Measurements from ENCODE around the gene VPREB3. TPM values are rescaled to one million over a fixed set of nuclear protein-coding genes. Genes with fewer than 3 reads are reported as not detected.

The VPREB3 gene
- total and polyA plus RNA-seq, 2 donors from 2014 or later = 1.0 to 1.3 TPM

DNA sequence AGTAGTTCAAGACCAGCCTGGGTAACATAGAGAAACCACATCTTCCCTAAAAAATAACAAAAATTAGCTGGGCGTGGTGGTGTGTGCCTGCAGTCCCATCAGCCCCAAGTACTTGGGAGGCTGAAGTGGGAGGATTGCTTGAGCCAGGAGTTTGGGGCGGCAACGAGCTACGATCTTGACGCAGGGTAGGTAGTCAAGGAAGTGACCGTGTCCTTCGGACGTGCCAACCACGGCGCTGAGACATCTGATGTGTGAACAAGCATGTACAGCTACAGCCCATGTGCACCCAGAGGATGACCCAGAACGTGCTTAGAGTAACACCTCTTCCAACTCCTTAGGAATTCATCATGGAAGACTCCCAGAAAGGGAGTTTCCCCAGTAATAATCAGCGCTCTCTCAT lies 42.0 kb downstream of the VPREB3 start:
- Histone ChIP-seq H3K4me3 (ENCODE audit: low read length in 3 of 3) (no peak overlapping the region), H3K4me1 (ENCODE audit: control insufficient read depth in 2 of 3, insufficient read depth in 2 of 3, low read depth in 1 of 3, low read length in 3 of 3) (peaks cover 0 to 4% (median 0%) of the 10 kb centered on the region in 3 donors), H3K27me3 (ENCODE audit: control insufficient read depth, insufficient read depth, low read length) (no peaks in the 10 kb centered on the region), H3K9ac (ENCODE audit: low read length in 3 of 3) (no peak overlapping the region), H3K36me3 (ENCODE audit: control insufficient read depth in 2 of 3, insufficient read depth in 3 of 3, low read length in 3 of 3) (peaks cover 4 to 46% (median 36%) of the 10 kb centered on the region in 3 donors), H3K27ac (ENCODE audit: low read depth in 2 of 2, low read length in 2 of 2) (no peak overlapping the region), H3K9me3 (ENCODE audit: control insufficient read depth in 2 of 3, insufficient read depth in 1 of 3, low read length in 3 of 3) (no peaks in the 10 kb centered on the region)
- no peak for FAIRE-seq
- intact Hi-C loops (cut with DNase I) = no loop called here
- TF ChIP-seq, protein P1, sequence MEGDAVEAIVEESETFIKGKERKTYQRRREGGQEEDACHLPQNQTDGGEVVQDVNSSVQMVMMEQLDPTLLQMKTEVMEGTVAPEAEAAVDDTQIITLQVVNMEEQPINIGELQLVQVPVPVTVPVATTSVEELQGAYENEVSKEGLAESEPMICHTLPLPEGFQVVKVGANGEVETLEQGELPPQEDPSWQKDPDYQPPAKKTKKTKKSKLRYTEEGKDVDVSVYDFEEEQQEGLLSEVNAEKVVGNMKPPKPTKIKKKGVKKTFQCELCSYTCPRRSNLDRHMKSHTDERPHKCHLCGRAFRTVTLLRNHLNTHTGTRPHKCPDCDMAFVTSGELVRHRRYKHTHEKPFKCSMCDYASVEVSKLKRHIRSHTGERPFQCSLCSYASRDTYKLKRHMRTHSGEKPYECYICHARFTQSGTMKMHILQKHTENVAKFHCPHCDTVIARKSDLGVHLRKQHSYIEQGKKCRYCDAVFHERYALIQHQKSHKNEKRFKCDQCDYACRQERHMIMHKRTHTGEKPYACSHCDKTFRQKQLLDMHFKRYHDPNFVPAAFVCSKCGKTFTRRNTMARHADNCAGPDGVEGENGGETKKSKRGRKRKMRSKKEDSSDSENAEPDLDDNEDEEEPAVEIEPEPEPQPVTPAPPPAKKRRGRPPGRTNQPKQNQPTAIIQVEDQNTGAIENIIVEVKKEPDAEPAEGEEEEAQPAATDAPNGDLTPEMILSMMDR (IDR thresholded peaks at IDR 0.05; ENCODE audit: borderline replicate concordance, extremely low read depth, insufficient read depth) = no peak
- no peak for DNase-seq

DNA sequence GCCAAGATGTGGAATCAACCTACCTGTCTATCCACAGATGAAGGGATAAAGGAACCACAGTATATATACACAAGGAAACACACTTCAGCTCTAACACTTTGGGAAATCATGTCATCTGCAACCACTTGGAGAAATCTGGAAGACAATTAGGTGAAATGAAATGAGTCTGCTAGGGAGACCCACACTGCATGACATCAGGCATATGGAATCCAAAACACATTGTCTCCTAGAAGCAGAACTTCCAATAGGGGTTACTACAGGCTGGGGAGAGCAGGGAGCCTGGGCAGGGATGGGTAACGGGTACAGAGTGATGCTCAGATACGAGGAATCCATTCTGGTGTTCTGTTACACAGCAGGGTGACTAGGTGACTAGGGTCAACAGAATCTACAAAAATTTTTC lies 45.1 kb downstream of the VPREB3 start:
- no peak overlapping the region for H3K27ac ChIP-seq (ENCODE audit: low read depth in 2 of 2, low read length in 2 of 2)
- DNase-seq = no peak
- H3K4me1 ChIP-seq (ENCODE audit: control insufficient read depth in 2 of 3, insufficient read depth in 2 of 3, low read depth in 1 of 3, low read length in 3 of 3) = peaks cover 0 to 2% (median 0%) of the 10 kb centered on the region in 3 donors
- no peaks in the 10 kb centered on the region for H3K27me3 ChIP-seq (ENCODE audit: control insufficient read depth, insufficient read depth, low read length)
- FAIRE-seq = no peak
- peaks cover 4 to 73% (median 61%) of the 10 kb centered on the region in 3 donors for H3K36me3 ChIP-seq (ENCODE audit: control insufficient read depth in 2 of 3, insufficient read depth in 3 of 3, low read length in 3 of 3)
- intact Hi-C loops (cut with DNase I) = no loop called here
- H3K4me3 ChIP-seq (ENCODE audit: low read length in 3 of 3) = no peak overlapping the region
- TF ChIP-seq, protein P1 (IDR thresholded peaks at IDR 0.05; ENCODE audit: borderline replicate concordance, extremely low read depth, insufficient read depth) = no peak
- H3K9ac ChIP-seq (ENCODE audit: low read length in 3 of 3) = no peak overlapping the region
- H3K9me3 ChIP-seq (ENCODE audit: control insufficient read depth in 2 of 3, insufficient read depth in 1 of 3, low read length in 3 of 3) = no peaks in the 10 kb centered on the region

DNA sequence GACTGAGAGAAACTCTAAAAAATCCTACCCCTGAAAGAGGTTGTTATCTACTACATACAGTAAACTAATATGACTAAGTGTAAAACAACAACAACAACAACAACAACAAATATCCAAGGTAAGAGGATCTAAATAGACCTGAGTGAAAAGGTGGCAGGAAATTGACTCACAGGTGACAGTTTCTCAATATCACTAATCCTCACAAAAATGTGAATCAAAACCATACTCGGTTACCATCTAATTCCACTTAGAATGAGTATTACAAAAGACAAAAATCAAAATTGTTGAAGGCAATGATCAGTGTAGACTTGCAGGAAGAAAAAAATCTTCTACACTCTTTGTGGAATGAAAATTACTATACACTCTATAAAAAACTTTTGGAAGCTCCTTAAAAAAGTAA lies 46.0 kb downstream of the VPREB3 start:
- Histone ChIP-seq H3K9ac (ENCODE audit: low read length in 3 of 3) (no peak overlapping the region), H3K9me3 (ENCODE audit: control insufficient read depth in 2 of 3, insufficient read depth in 1 of 3, low read length in 3 of 3) (no peaks in the 10 kb centered on the region), H3K4me3 (ENCODE audit: low read length in 3 of 3) (no peak overlapping the region), H3K27me3 (ENCODE audit: control insufficient read depth, insufficient read depth, low read length) (no peaks in the 10 kb centered on the region), H3K27ac (ENCODE audit: low read depth in 2 of 2, low read length in 2 of 2) (no peak overlapping the region), H3K36me3 (ENCODE audit: control insufficient read depth in 2 of 3, insufficient read depth in 3 of 3, low read length in 3 of 3) (peaks cover 4 to 73% (median 62%) of the 10 kb centered on the region in 3 donors), H3K4me1 (ENCODE audit: control insufficient read depth in 2 of 3, insufficient read depth in 2 of 3, low read depth in 1 of 3, low read length in 3 of 3) (peaks cover 0 to 2% (median 0%) of the 10 kb centered on the region in 3 donors)
- no peak for FAIRE-seq
- TF ChIP-seq, protein P1 (IDR thresholded peaks at IDR 0.05; ENCODE audit: borderline replicate concordance, extremely low read depth, insufficient read depth) = no peak
- no peak for DNase-seq
- intact Hi-C loops (cut with DNase I) = no loop called here

DNA sequence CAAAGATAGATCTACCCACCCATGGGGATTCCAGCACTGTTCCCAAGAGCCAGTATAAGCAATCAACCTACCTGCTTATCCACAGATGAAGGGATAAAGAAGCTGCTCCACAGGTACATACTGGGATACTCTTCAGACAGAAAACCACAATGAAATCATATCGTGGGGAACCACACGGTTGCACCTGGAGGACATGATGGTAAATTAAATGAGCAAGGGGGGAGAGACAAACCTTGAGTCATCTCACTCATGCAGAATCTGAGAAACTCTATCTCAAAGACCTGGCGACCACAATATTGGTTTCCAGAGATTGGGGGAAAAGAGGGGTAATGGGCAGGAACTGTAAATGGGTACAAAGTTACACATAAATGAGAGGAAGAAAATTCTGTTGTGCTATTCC lies 48.9 kb downstream of the VPREB3 start:
- DNase-seq (no peak), FAIRE-seq (no peak)
- intact Hi-C loops (cut with DNase I) = no loop called here
- Histone ChIP-seq H3K27ac (ENCODE audit: low read depth in 2 of 2, low read length in 2 of 2) (no peak overlapping the region), H3K27me3 (ENCODE audit: control insufficient read depth, insufficient read depth, low read length) (no peaks in the 10 kb centered on the region), H3K36me3 (ENCODE audit: control insufficient read depth in 2 of 3, insufficient read depth in 3 of 3, low read length in 3 of 3) (peaks cover 6 to 78% (median 61%) of the 10 kb centered on the region in 3 donors), H3K4me3 (ENCODE audit: low read length in 3 of 3) (no peak overlapping the region), H3K4me1 (ENCODE audit: control insufficient read depth in 2 of 3, insufficient read depth in 2 of 3, low read depth in 1 of 3, low read length in 3 of 3) (peaks cover 0 to 2% (median 0%) of the 10 kb centered on the region in 3 donors), H3K9me3 (ENCODE audit: control insufficient read depth in 2 of 3, insufficient read depth in 1 of 3, low read length in 3 of 3) (no peaks in the 10 kb centered on the region), H3K9ac (ENCODE audit: low read length in 3 of 3) (no peak overlapping the region)
- TF ChIP-seq, protein P1 (IDR thresholded peaks at IDR 0.05; ENCODE audit: borderline replicate concordance, extremely low read depth, insufficient read depth) = no peak
